ENCODE data around the gene RTN1.
A peak's percentile ranks its signal among the peaks of the same experiment; 100 is the strongest.

The RTN1 gene

DNA sequence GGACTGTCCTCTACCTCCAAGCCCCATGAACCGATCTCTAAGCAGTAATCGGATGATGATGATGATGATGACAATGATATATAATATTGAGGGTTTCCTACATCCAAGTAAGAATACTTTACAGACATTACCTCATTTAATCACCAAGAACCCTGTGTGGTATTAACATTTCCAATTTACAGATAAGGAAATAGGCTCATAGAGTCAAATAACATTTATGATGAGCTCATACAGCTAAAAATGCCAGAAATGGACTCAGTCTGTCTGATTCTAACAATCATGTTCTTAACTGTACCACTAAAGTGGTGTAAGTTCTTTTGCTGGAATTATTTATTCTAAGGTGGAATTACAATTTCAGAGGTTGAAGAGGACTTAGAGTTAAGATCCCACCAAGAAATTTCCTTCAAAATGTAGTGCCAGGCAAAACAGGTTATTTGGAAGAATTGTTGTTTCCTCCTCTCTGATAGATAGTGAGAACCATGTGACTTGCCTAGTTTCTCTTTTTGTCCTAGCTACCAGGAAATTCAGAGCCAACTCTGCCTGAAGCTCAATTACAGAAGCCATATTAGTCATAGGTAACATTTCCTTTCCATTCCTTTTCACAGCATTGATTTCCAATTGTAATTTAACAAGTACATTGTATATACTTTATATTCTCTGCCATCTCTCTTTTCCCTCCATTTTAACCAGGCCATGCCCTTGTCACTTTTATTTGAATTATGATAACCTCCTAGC lies 270.2 kb downstream of the RTN1 start:
- no peak overlapping the region for H3K9ac ChIP-seq (ENCODE audit: low read length)
- no peak overlapping the region for H3K27ac ChIP-seq (ENCODE audit: low read depth, low read length)
- no peaks in the 10 kb centered on the region for H3K4me1 ChIP-seq (ENCODE audit: insufficient read depth, low read length)
- H3K36me3 ChIP-seq (ENCODE audit: insufficient read depth, low read length) = no peaks in the 10 kb centered on the region
- H3K27me3 ChIP-seq (ENCODE audit: control insufficient read depth in 1 of 2, insufficient read depth in 2 of 2, low read length in 2 of 2) = no peaks in the 10 kb centered on the region
- H3K9me3 ChIP-seq (ENCODE audit: low read length) = no peaks in the 10 kb centered on the region
- no peak overlapping the region for H3K4me3 ChIP-seq (ENCODE audit: low read depth in 1 of 2, low read length in 2 of 2)

DNA sequence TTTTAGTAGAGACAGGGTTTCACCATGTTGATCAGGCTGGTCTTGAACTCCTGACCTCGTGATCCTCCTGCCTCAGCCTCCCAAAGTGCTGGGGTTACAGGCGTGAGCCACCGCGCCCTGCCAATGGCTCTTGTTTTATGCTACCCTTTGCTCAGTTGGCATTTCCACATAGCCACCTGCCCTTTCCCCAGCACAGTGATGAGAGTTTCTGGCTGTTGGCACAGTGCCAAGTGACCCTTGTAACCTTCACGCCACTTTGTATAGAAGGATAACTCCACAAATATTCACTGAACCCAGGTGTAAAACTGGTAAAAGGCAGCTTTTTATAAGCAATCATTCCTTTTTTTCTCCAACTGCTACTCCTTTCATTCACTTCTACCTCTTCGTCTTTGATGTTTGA lies 275.5 kb downstream of the RTN1 start:
- Histone ChIP-seq H3K27ac (ENCODE audit: low read depth, low read length) (no peak overlapping the region), H3K27me3 (ENCODE audit: control insufficient read depth in 1 of 2, insufficient read depth in 2 of 2, low read length in 2 of 2) (no peaks in the 10 kb centered on the region), H3K9me3 (ENCODE audit: low read length) (no peaks in the 10 kb centered on the region)

DNA sequence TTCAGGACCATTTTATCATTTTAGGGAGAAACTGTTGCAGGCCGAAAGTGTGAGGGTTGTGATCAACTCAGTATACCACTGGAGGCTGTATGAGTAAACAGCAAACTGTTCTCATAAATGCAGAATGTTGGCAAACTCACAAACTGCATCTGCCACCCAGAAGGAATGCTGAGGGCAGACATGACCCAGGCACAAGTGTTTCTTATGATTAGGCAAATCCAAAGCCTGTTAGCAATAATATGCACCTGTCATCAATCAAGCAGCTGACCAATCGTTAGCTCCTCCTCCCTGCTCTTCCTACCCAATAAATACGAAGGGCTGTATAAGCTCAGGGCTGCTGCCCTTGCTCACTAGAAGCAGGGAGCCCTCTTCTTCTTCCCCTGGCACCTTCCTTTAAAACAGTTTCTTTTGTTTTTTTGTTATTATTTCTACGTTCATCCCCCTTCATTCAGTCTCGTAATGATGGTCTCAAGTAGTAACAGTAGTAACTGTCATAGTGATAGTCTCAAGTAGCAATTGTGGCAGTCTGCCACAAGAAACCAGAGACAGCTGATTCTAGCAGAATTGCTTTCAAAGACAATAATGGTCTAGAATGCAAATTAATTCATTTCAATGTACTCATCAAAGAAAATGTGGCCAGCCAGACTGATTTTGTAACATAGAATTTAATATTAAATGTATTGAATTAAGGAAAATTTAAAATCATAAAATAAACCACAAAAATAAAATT lies 278.8 kb downstream of the RTN1 start:
- H3K27ac ChIP-seq (ENCODE audit: low read depth, low read length) = no peak overlapping the region
- H3K36me3 ChIP-seq (ENCODE audit: insufficient read depth, low read length) = no peaks in the 10 kb centered on the region
- H3K27me3 ChIP-seq (ENCODE audit: control insufficient read depth in 1 of 2, insufficient read depth in 2 of 2, low read length in 2 of 2) = no peaks in the 10 kb centered on the region
- H3K9ac ChIP-seq (ENCODE audit: low read length) = no peak overlapping the region
- H3K4me3 ChIP-seq (ENCODE audit: low read depth in 1 of 2, low read length in 2 of 2) = no peak overlapping the region
- no peaks in the 10 kb centered on the region for H3K9me3 ChIP-seq (ENCODE audit: low read length)
- no peaks in the 10 kb centered on the region for H3K4me1 ChIP-seq (ENCODE audit: insufficient read depth, low read length)

More for the DNA sequence above, 275.5 kb downstream of the RTN1 start:
- Histone ChIP-seq H3K36me3 (ENCODE audit: insufficient read depth, low read length) (no peaks in the 10 kb centered on the region), H3K4me3 (ENCODE audit: low read depth in 1 of 2, low read length in 2 of 2) (no peak overlapping the region), H3K4me1 (ENCODE audit: insufficient read depth, low read length) (no peaks in the 10 kb centered on the region), H3K9ac (ENCODE audit: low read length) (no peak overlapping the region)

DNA sequence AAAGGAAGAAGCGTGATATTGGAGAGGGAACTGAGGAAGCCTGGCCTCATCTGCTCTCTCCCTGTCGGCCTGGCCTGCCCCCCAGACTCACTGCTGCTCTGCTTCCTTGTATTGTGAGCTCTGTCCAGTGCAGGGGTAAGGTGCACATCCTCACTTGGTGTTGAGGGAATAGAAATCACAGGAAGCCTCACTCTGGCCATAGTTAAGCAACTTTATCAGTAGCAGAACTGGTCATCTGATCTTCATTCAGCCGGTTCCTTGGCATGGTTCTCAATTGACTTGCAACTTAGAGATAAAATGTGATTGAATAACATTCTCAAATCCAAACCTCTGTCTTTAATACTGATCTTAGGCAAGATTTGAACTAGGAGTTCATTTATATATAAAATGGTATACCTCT lies 282.5 kb downstream of the RTN1 start:
- Histone ChIP-seq H3K4me3 (ENCODE audit: low read depth in 1 of 2, low read length in 2 of 2) (no peak overlapping the region), H3K9me3 (ENCODE audit: low read length) (no peaks in the 10 kb centered on the region), H3K4me1 (ENCODE audit: insufficient read depth, low read length) (no peaks in the 10 kb centered on the region), H3K27ac (ENCODE audit: low read depth, low read length) (no peak overlapping the region), H3K9ac (ENCODE audit: low read length) (no peak overlapping the region), H3K27me3 (ENCODE audit: control insufficient read depth in 1 of 2, insufficient read depth in 2 of 2, low read length in 2 of 2) (no peaks in the 10 kb centered on the region), H3K36me3 (ENCODE audit: insufficient read depth, low read length) (no peaks in the 10 kb centered on the region)

DNA sequence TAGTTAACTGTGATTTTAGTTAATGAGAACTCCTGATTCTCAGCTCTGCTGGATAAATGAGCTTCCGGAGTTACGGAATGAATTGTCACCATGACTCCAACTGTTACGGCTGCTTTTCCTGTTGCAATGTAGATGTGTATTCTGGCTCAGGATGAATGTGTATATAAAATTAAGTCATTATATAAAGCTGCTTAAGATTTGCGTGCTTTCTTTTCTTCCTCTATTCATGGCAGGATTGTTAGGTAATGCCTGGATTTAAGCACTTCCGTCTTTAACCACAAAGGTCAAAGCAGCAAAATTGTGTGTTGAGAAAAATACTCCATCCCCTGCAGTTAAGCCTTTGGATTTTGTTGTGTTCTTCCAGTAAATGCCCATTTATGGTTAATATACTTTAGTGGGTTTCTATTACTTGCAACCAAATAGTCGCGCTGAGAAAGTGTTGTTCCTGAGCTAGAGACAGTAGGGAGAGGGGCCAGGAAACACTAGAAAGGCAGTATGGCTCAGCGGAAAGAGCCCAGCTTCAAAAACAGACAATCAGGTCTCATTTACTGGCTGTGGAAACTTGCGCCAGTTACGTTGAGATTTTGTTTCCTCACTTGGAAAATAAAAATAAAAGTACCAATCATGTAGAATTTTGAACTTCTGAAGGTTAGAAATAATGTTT lies 284.6 kb downstream of the RTN1 start:
- Histone ChIP-seq H3K27me3 (ENCODE audit: control insufficient read depth in 1 of 2, insufficient read depth in 2 of 2, low read length in 2 of 2) (no peaks in the 10 kb centered on the region), H3K36me3 (ENCODE audit: insufficient read depth, low read length) (no peaks in the 10 kb centered on the region), H3K27ac (ENCODE audit: low read depth, low read length) (no peak overlapping the region), H3K4me1 (ENCODE audit: insufficient read depth, low read length) (no peaks in the 10 kb centered on the region), H3K9me3 (ENCODE audit: low read length) (no peaks in the 10 kb centered on the region), H3K9ac (ENCODE audit: low read length) (no peak overlapping the region), H3K4me3 (ENCODE audit: low read depth in 1 of 2, low read length in 2 of 2) (no peak overlapping the region)

DNA sequence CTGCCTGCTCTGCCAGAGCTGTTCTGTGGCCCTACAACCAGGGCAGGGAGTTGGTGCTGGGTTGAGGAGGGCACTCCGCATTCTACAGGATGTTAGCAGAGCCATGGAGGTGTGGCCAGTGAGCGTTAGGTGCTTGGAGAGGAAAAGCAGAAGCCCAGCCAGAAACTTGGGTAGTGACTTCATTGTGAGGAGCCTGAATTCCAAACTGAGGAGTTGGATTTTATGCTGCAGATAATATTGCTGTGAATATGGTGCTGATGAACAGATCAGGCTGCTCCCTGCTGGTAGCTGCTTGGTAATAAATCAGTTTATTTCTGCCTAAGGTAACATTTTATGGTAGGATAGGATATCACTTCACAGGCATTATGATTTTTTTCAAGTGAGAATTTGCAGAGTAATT lies 286.8 kb downstream of the RTN1 start:
- H3K27ac ChIP-seq (ENCODE audit: low read depth, low read length) = no peak overlapping the region
- H3K36me3 ChIP-seq (ENCODE audit: insufficient read depth, low read length) = no peaks in the 10 kb centered on the region
- no peak overlapping the region for H3K9ac ChIP-seq (ENCODE audit: low read length)
- no peaks in the 10 kb centered on the region for H3K9me3 ChIP-seq (ENCODE audit: low read length)
- no peaks in the 10 kb centered on the region for H3K27me3 ChIP-seq (ENCODE audit: control insufficient read depth in 1 of 2, insufficient read depth in 2 of 2, low read length in 2 of 2)
- no peaks in the 10 kb centered on the region for H3K4me1 ChIP-seq (ENCODE audit: insufficient read depth, low read length)
- H3K4me3 ChIP-seq (ENCODE audit: low read depth in 1 of 2, low read length in 2 of 2) = no peak overlapping the region

DNA sequence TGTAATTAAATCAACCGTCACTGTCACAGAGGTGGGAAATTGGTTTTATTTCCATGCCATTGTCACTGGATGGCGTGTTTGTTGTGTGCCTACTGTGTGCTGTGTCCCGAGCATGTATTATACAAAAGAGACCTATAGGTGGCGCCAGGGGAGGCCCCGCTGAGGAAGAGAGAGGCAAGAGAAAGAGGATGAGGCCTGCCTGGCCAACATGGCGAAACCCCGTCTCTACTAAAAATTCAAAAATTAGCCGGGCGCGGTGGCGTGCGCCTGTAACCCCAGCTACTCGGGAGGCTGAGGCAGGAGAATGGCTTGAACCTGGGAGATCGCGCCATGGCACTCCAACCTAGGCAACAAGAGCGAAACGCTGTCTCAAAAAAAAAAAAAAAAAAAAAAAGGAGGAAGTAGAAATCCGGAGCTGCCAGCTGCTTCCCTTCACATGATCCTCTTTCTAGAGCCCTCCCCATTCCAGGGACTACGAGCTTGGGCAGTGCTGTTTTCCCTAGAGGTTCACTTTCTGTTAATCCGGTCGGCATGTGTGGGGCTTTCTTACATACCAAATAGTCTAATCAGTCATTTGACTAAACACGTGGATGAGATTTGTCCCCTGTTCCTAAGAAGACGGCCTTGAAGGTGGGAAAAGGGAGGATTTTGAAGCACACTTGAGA lies 287.6 kb downstream of the RTN1 start:
- H3K9me3 ChIP-seq (ENCODE audit: low read length) = no peaks in the 10 kb centered on the region
- H3K27me3 ChIP-seq (ENCODE audit: control insufficient read depth in 1 of 2, insufficient read depth in 2 of 2, low read length in 2 of 2) = peaks cover 0 to 3% of the 10 kb centered on the region in 2 donors
- H3K9ac ChIP-seq (ENCODE audit: low read length) = no peak overlapping the region
- H3K4me1 ChIP-seq (ENCODE audit: insufficient read depth, low read length) = no peaks in the 10 kb centered on the region
- H3K36me3 ChIP-seq (ENCODE audit: insufficient read depth, low read length) = no peaks in the 10 kb centered on the region
- H3K4me3 ChIP-seq (ENCODE audit: low read depth in 1 of 2, low read length in 2 of 2) = no peak overlapping the region
- H3K27ac ChIP-seq (ENCODE audit: low read depth, low read length) = no peak overlapping the region

DNA sequence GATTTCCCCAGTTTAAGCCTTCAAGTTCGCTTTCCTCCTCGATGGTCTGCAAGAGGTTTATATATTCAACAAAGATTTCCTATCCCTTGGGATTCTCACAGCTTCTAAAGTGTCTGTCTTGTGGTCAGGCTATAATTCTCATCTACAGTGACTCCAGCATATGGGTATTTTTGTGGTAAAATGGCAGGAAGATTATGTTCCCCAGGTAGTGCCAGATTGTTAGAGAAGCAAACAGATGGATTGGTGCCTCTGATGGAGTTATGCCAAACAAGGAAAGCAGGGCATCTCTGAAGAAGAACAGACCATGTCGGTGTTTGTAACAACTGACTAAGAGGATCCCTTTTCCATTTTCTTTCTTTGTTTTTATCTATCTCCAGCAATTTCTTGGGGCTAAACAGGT lies 288.4 kb downstream of the RTN1 start:
- Histone ChIP-seq H3K27me3 (ENCODE audit: control insufficient read depth in 1 of 2, insufficient read depth in 2 of 2, low read length in 2 of 2) (peaks cover 0 to 6% of the 10 kb centered on the region in 2 donors), H3K36me3 (ENCODE audit: insufficient read depth, low read length) (no peaks in the 10 kb centered on the region), H3K4me3 (ENCODE audit: low read depth in 1 of 2, low read length in 2 of 2) (no peak overlapping the region), H3K9ac (ENCODE audit: low read length) (no peak overlapping the region), H3K9me3 (ENCODE audit: low read length) (no peaks in the 10 kb centered on the region), H3K4me1 (ENCODE audit: insufficient read depth, low read length) (no peaks in the 10 kb centered on the region), H3K27ac (ENCODE audit: low read depth, low read length) (no peak overlapping the region)

DNA sequence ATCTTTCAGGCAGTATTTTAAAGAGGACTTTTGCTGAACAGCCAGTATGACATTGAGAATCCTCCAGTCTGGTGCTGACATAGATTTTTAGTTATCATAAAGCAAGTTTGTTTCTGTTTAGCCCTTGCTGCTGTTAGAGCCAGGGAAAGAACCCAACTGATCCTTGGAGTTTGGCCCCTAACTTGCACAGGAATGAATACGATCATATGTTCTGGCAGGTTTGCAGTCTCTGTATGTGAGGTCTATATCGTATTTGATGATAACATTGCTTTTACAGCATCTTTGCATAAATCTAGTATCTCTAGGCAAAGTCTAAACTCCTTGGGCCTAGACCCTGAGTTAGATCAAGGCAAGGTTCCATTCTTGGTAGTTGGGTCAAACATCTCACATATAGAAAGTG lies 289.7 kb downstream of the RTN1 start:
- no peaks in the 10 kb centered on the region for H3K36me3 ChIP-seq (ENCODE audit: insufficient read depth, low read length)
- H3K4me3 ChIP-seq (ENCODE audit: low read depth in 1 of 2, low read length in 2 of 2) = no peak overlapping the region
- H3K4me1 ChIP-seq (ENCODE audit: insufficient read depth, low read length) = no peaks in the 10 kb centered on the region
- H3K27me3 ChIP-seq (ENCODE audit: control insufficient read depth in 1 of 2, insufficient read depth in 2 of 2, low read length in 2 of 2) = peaks cover 0 to 6% of the 10 kb centered on the region in 2 donors
- H3K9ac ChIP-seq (ENCODE audit: low read length) = no peak overlapping the region
- no peak overlapping the region for H3K27ac ChIP-seq (ENCODE audit: low read depth, low read length)
- no peaks in the 10 kb centered on the region for H3K9me3 ChIP-seq (ENCODE audit: low read length)

DNA sequence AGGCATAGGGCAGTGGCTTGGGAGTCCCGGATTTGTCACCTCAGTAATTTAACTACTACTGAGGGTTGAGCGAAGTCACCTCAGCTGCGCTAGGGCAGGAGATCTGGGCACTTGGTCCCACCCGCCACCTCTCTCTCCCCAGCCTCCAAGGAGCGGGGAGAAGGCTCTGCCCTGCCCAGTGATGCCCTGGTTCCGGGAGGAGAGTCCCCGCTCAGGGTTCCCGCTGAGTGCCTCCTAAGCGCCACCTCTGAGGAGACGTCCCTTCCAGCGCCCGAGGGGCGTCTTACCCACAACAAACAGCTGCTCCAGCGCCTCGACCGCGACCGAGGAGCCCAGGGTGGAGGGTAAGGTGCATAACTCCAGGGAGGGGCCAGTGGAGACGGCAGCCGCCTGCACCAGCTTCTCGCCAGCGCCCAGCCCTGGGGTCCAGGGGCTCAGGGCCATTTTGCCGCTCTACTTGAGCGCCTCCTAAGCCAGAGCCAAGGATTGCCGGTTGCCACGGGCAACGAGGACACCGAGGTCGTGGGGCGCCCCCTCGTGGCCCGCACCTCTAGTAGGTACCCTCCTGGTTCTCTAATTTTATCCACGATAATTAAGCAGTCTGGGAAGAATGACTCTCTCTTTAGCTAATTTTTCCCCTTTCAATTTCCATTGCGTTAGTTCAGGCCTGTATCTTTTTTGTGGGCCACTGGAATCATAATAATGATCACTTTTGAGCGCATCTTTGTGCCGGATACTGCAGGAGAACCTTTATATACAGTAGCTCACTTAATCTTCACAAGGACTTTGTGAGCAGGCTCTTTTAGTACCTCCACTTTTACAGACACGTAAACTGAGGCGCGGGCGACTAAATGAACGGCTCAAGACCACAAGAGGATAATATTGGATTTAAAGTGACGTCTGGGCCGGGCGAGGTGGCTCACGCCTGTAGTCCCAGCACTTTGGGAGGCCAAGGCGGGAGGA lies 294.0 kb downstream of the RTN1 start, which contains the start of gene CCDC175:
Gene CCDC175 (minus strand): TSS at position 481 of the 963 bp plus-strand sequence. CDS start 37 bp downstream, at position 444.
- Histone ChIP-seq H3K36me3 (ENCODE audit: insufficient read depth, low read length) (no peaks in the 10 kb centered on the region), H3K9ac (ENCODE audit: low read length) (no peak within 1 kb of the TSS), H3K27ac (ENCODE audit: low read depth, low read length) (no peak within 1 kb of the TSS), H3K4me3 (ENCODE audit: low read depth in 1 of 2, low read length in 2 of 2) (peak within 1 kb of the TSS; percentile 12 to 25), H3K27me3 (ENCODE audit: control insufficient read depth in 1 of 2, insufficient read depth in 2 of 2, low read length in 2 of 2) (peaks cover 0 to 6% of the 10 kb centered on the region in 2 donors), H3K4me1 (ENCODE audit: insufficient read depth, low read length) (no peaks in the 10 kb centered on the region), H3K9me3 (ENCODE audit: low read length) (no peaks in the 10 kb centered on the region)

All from muscle layer of colon (tissue), 2 donors.